HCT116 (cell line): ENCODE measurements around the gene METTL18.

Source experiments
- ATF3 ChIP-seq: IDR thresholded peaks from 2 replicates; pipeline ENCODE4 v1.6.1; 2012
- CBX3 ChIP-seq: IDR thresholded peaks from 2 replicates; pipeline ENCODE4 v1.6.1; 2012; ENCODE audit warnings: low read depth
- CTCF ChIP-seq, 3 experiments: fragments of 200-600 bp in 1 of 3; sonication (generic) in 1 of 3; IDR thresholded peaks in 2 of 3; conservative IDR thresholded peaks in 1 of 3; 2 replicates each; pipeline ENCODE4 v1.5.1; 2012 to 2017; ENCODE audit warnings: low read depth in 2 of 3, low read length in 2 of 3, antibody characterized with exemption in 1 of 3, borderline replicate concordance in 1 of 3, control low read depth in 1 of 3, mild to moderate bottlenecking in 1 of 3, mixed read lengths in 1 of 3, mixed run types in 1 of 3, moderate library complexity in 1 of 3; ENCODE audit not compliant: insufficient read depth in 1 of 3
- EZH2 ChIP-seq: fragments of 200-600 bp; sonication (generic); IDR thresholded peaks from 2 replicates; pipeline ENCODE4 v1.6.1; 2017; ENCODE audit warnings: antibody characterized with exemption, mixed run types
- EZH2phosphoT487 ChIP-seq: fragments of 200-600 bp; IDR thresholded peaks from 2 replicates; pipeline ENCODE4 v1.6.1; 2018; ENCODE audit warnings: antibody characterized with exemption, borderline replicate concordance
- MAX ChIP-seq: IDR thresholded peaks from 2 replicates; pipeline ENCODE4 v1.6.1; 2012
- POLR2A ChIP-seq: IDR thresholded peaks from 2 replicates; pipeline ENCODE4 v1.7.0; 2011; ENCODE audit warnings: borderline replicate concordance; ENCODE audit not compliant: insufficient read depth, insufficient read length; ENCODE audit errors: extremely low read depth
- RAD21 ChIP-seq: IDR thresholded peaks from 2 replicates; pipeline ENCODE4 v1.6.1; 2012; ENCODE audit warnings: low read depth, mild to moderate bottlenecking
- REST ChIP-seq: IDR thresholded peaks from 2 replicates; pipeline ENCODE4 v1.6.1; 2012; ENCODE audit warnings: low read depth
- SIN3A ChIP-seq: IDR thresholded peaks from 2 replicates; pipeline ENCODE4 v1.6.1; 2012; ENCODE audit warnings: low read depth
- YY1 ChIP-seq: IDR thresholded peaks from 2 replicates; pipeline ENCODE4 v1.6.1; 2011; ENCODE audit warnings: low read length, low read depth, moderate library complexity, mild to moderate bottlenecking; ENCODE audit not compliant: insufficient replicate concordance; ENCODE audit errors: extremely low read depth
- ZFX ChIP-seq: fragments of 450-650 bp; IDR thresholded peaks from 2 replicates; pipeline ENCODE4 v1.6.1; 2017
- ZNF274 ChIP-seq: fragments of 200-500 bp; sonication (Bioruptor generic); IDR thresholded peaks from 2 replicates; pipeline ENCODE4 v1.6.1; 2014; ENCODE audit warnings: mild to moderate bottlenecking, low read depth, low read length, inconsistent platforms

GRCh38 chr1:169764919-169765318, 29.8 kb downstream of the METTL18 start:
- no peak for TF ChIP-seq CTCF (IDR thresholded peaks at IDR 0.05 in 2 of 3, conservative IDR thresholded peaks at IDR 0.05 in 1 of 3; ENCODE audit: borderline replicate concordance in 1 of 3, insufficient read depth in 1 of 3, low read depth in 2 of 3, low read length in 2 of 3)
- no peak for TF ChIP-seq EZH2
- TF ChIP-seq RAD21 = no peak
- TF ChIP-seq POLR2A = no peak
- no peak for TF ChIP-seq ATF3
- no peak for TF ChIP-seq ZNF274
- no peak for TF ChIP-seq MAX
- TF ChIP-seq YY1 = no peak
- TF ChIP-seq SIN3A = no peak
- TF ChIP-seq REST = no peak
- no peak for TF ChIP-seq EZH2phosphoT487
- TF ChIP-seq CBX3 = no peak
- TF ChIP-seq ZFX = no peak
